Measurements from ENCODE around the gene MAX.
A peak's percentile ranks its signal among the peaks of the same experiment; 100 is the strongest.

The MAX gene

GRCh38 chr14:65103150-65103760, 938 bp upstream of the MAX start (continued):
- TF ChIP-seq ZBTB10 (tag by site-specific recombination; IDR thresholded peaks at IDR 0.05) = no peak
- no peak for TF ChIP-seq ZSCAN5A (tag by site-specific recombination; IDR thresholded peaks at IDR 0.05)
- 0 out of 2 replicates have a peak, but pooled peaks have one; percentile 10 for TF ChIP-seq ZXDB (tag by site-specific recombination; IDR thresholded peaks at IDR 0.05)
- TF ChIP-seq ZNF843 (tag by site-specific recombination; IDR thresholded peaks at IDR 0.05) = no peak
- TF ChIP-seq ZSCAN4 (tag by site-specific recombination; IDR thresholded peaks at IDR 0.05) = peak; percentile 77
- TF ChIP-seq ZBTB20 (tag by site-specific recombination; IDR thresholded peaks at IDR 0.05) = peak; percentile 68
- no peak for TF ChIP-seq PRDM10 (tag by site-specific recombination; IDR thresholded peaks at IDR 0.05)
- TF ChIP-seq ZBTB7A (tag by site-specific recombination; IDR thresholded peaks at IDR 0.05; ENCODE audit: low read depth) = no peak
- TF ChIP-seq YY2 (tag by site-specific recombination; IDR thresholded peaks at IDR 0.05) = no peak
- no peak for TF ChIP-seq ZNF133 (tag by site-specific recombination; IDR thresholded peaks at IDR 0.05)
- TF ChIP-seq ZNF292 (tag by site-specific recombination; IDR thresholded peaks at IDR 0.05; ENCODE audit: borderline replicate concordance, low read depth) = no peak
- no peak for TF ChIP-seq ZSCAN30 (tag by site-specific recombination; IDR thresholded peaks at IDR 0.05)
- no peak for TF ChIP-seq SP2 (tag by site-specific recombination; IDR thresholded peaks at IDR 0.05)
- no peak for TF ChIP-seq ZNF311 (tag by site-specific recombination; IDR thresholded peaks at IDR 0.05; ENCODE audit: borderline replicate concordance)
- TF ChIP-seq ZNF184 (tag by site-specific recombination; IDR thresholded peaks at IDR 0.05) = no peak
- no peak for TF ChIP-seq ZNF544 (tag by site-specific recombination; IDR thresholded peaks at IDR 0.05)
- TF ChIP-seq ZNF10 (tag by site-specific recombination; IDR thresholded peaks at IDR 0.05) = no peak
- TF ChIP-seq TSHZ1 (tag by site-specific recombination; IDR thresholded peaks at IDR 0.05; ENCODE audit: borderline replicate concordance) = no peak
- no peak for TF ChIP-seq ZNF529 (tag by site-specific recombination; IDR thresholded peaks at IDR 0.05; ENCODE audit: insufficient replicate concordance)
- no peak for TF ChIP-seq ZFP69B (tag by site-specific recombination; IDR thresholded peaks at IDR 0.05)
- TF ChIP-seq ZNF335 (tag by site-specific recombination; conservative IDR thresholded peaks at IDR 0.05) = peak; percentile 75
- no peak for TF ChIP-seq ZNF274 (IDR thresholded peaks at IDR 0.05; ENCODE audit: low read length)
- no peak for TF ChIP-seq ZNF274 (tag by site-specific recombination; IDR thresholded peaks at IDR 0.05; ENCODE audit: borderline replicate concordance)
- peak; percentile 28; the same call in 1 of the 2 replicates for TF ChIP-seq ZBTB17 (tag by site-specific recombination; IDR thresholded peaks at IDR 0.05)
- no peak for TF ChIP-seq ZNF26 (tag by site-specific recombination; IDR thresholded peaks at IDR 0.05)
